Large intestine (tissue), 1 donor: ENCODE data around the gene IFNAR2. TPM values are rescaled to one million over a fixed set of nuclear protein-coding genes. Genes with fewer than 3 reads are reported as not detected.

Source experiments
- polyA plus RNA-seq: library from polyadenylated mRNA; unstranded; fragments of 120-200 nt; gene quantifications from one replicate; pipeline ENCODE4 v1.2.1, GENCODE V29; 2013

Gene IFNAR2
- polyA plus RNA-seq, 1 donor = 45.7 TPM

Other genes starting within 250 kb of the IFNAR2 start
- not detected for gene OLIG2, start 204.0 kb upstream of the IFNAR2 start, polyA plus RNA-seq
- gene OLIG1, start 159.8 kb upstream of the IFNAR2 start, polyA plus RNA-seq = 0.01 TPM
- 76.6 TPM for gene IL10RB, start 36.4 kb downstream of the IFNAR2 start, polyA plus RNA-seq
- 26.7 TPM for gene IFNAR1, start 95.0 kb downstream of the IFNAR2 start, polyA plus RNA-seq
- gene IFNGR2, start 173.5 kb downstream of the IFNAR2 start, polyA plus RNA-seq = 110 TPM